GM21390 (cell line): ENCODE results near the gene TLE6.
A peak's percentile ranks its signal among the peaks of the same experiment; 100 is the strongest.
"Not testable (repeated sequence)": the region's sequence is repeated elsewhere in the genome, so short reads cannot be mapped to it uniquely, and the experiment has no call there.

Source experiments
- ATAC-seq: cut with Tn5 transposase; IDR thresholded peaks from one replicate; pipeline ENCODE4 v1.9.1; 2021; ENCODE audit not compliant: unreplicated experiment

Gene TLE6

GRCh38 chr19:3027292-3027691 is 49.9 kb downstream of the TLE6 start:
- no peak for ATAC-seq

- no peak for ATAC-seq
These were observed 50.6 kb downstream of the TLE6 start for GRCh38 chr19:3027981-3028304.

- no peak for ATAC-seq
These were observed 51.1 kb downstream of the TLE6 start for GRCh38 chr19:3028305-3029064.

GRCh38 chr19:3029065-3029923 is 51.9 kb downstream of the TLE6 start, which contains the start of gene TLE2:
Gene TLE2 (minus strand): TSS chr19:3029280. CDS start chr19:3028904, 376 bp downstream.
- no peak for ATAC-seq

GRCh38 chr19:3031607-3031867 is 54.2 kb downstream of the TLE6 start:
- ATAC-seq = no peak

- no peak for ATAC-seq
These were observed 56.4 kb downstream of the TLE6 start for GRCh38 chr19:3033595-3034405.

- no peak for ATAC-seq
These were observed 57.0 kb downstream of the TLE6 start for GRCh38 chr19:3034406-3034655.

- ATAC-seq = no peak
These were observed 57.5 kb downstream of the TLE6 start for GRCh38 chr19:3034656-3035541.

GRCh38 chr19:3035542-3036118 is 58.3 kb downstream of the TLE6 start:
- ATAC-seq = peak; percentile 65

GRCh38 chr19:3036119-3036976 is 59.0 kb downstream of the TLE6 start:
- peak; percentile 41 for ATAC-seq

GRCh38 chr19:3036977-3037544 is 59.7 kb downstream of the TLE6 start:
- not testable (repeated sequence) for ATAC-seq

- no peak for ATAC-seq
These were observed 60.9 kb downstream of the TLE6 start for GRCh38 chr19:3038214-3038613.

- no peak for ATAC-seq
These were observed 61.8 kb downstream of the TLE6 start for GRCh38 chr19:3039125-3039524.

GRCh38 chr19:3039641-3040077 is 62.3 kb downstream of the TLE6 start:
- no peak for ATAC-seq

GRCh38 chr19:3041327-3041726 is 64.0 kb downstream of the TLE6 start:
- no peak for ATAC-seq

- ATAC-seq = no peak
These were observed 64.6 kb downstream of the TLE6 start for GRCh38 chr19:3041761-3042620.

GRCh38 chr19:3042621-3043267 is 65.4 kb downstream of the TLE6 start:
- ATAC-seq = no peak
